Mucosa of rectum (tissue), 2 donors: ENCODE results near the gene LRRC8B.

Source experiments
- H3K27ac ChIP-seq, 2 donors: one replicate each; pipeline ENCODE4 v1.7.0; 2013; ENCODE audit warnings: inconsistent platforms in 2 of 2, low read depth in 2 of 2, low read length in 2 of 2
- H3K27me3 ChIP-seq, 2 donors: one replicate each; pipeline ENCODE4 v1.7.0; 2013; ENCODE audit warnings: low read length in 2 of 2; ENCODE audit not compliant: control insufficient read depth in 2 of 2, insufficient read depth in 2 of 2
- H3K36me3 ChIP-seq, 2 donors: one replicate each; pipeline ENCODE4 v1.7.0; 2013; ENCODE audit warnings: low read length in 2 of 2; ENCODE audit not compliant: control insufficient read depth in 2 of 2, insufficient read depth in 2 of 2
- H3K4me1 ChIP-seq, 2 donors: one replicate each; pipeline ENCODE4 v1.7.0; 2013; ENCODE audit warnings: low read length in 2 of 2, mild to moderate bottlenecking in 1 of 2; ENCODE audit not compliant: control insufficient read depth in 2 of 2, insufficient read depth in 2 of 2
- H3K4me3 ChIP-seq, 2 donors: one replicate each; pipeline ENCODE4 v1.7.0; 2013; ENCODE audit warnings: low read length in 2 of 2
- H3K9ac ChIP-seq, 2 donors: one replicate each; pipeline ENCODE4 v1.7.0; 2013; ENCODE audit warnings: low read length in 2 of 2, low read depth in 1 of 2, mild to moderate bottlenecking in 1 of 2
- H3K9me3 ChIP-seq, 2 donors: one replicate each; pipeline ENCODE4 v1.7.0; 2013; ENCODE audit warnings: low read length in 2 of 2; ENCODE audit not compliant: control insufficient read depth in 2 of 2
- donor health status: healthy.
- donor health status: Normal muscosa, but diverticular disease.

The LRRC8B gene

GRCh38 chr1:89643577-89643976 lies 118.9 kb downstream of the LRRC8B start:
- H3K9ac ChIP-seq, result no peak overlapping the region
- no peaks in the 10 kb centered on the region for H3K9me3 ChIP-seq
- H3K4me1 ChIP-seq, result no peaks in the 10 kb centered on the region
- no peak overlapping the region for H3K4me3 ChIP-seq
- no peaks in the 10 kb centered on the region for H3K27me3 ChIP-seq
- H3K36me3 ChIP-seq, result no peaks in the 10 kb centered on the region
- H3K27ac ChIP-seq, result no peak overlapping the region

- no peaks in the 10 kb centered on the region for H3K4me1 ChIP-seq
- H3K27ac ChIP-seq, result no peak overlapping the region
Observed at GRCh38 chr1:89644119-89644814, 119.6 kb downstream of the LRRC8B start.

GRCh38 chr1:89646259-89646658 lies 121.6 kb downstream of the LRRC8B start:
- Histone ChIP-seq H3K27me3 (no peaks in the 10 kb centered on the region), H3K9ac (no peak overlapping the region), H3K27ac (no peak overlapping the region), H3K36me3 (no peaks in the 10 kb centered on the region), H3K4me3 (no peak overlapping the region), H3K9me3 (no peaks in the 10 kb centered on the region), H3K4me1 (no peaks in the 10 kb centered on the region)

More at GRCh38 chr1:89644119-89644814, 119.6 kb downstream of the LRRC8B start:
- Histone ChIP-seq H3K4me3 (no peak overlapping the region), H3K36me3 (no peaks in the 10 kb centered on the region), H3K27me3 (no peaks in the 10 kb centered on the region), H3K9me3 (no peaks in the 10 kb centered on the region), H3K9ac (no peak overlapping the region)
